Measurements from ENCODE around the gene TIMP2. TPM values are rescaled to one million over a fixed set of nuclear protein-coding genes. Genes with fewer than 3 reads are reported as not detected.

The TIMP2 gene
- total and polyA plus RNA-seq, 2 of the 8 experiments (the other 6 are each of a cell fraction or from before 2014, with no cell fraction given) = 18.2 to 43.3 TPM

GRCh38 chr17:78878871-78879527 is 46.2 kb downstream of the TIMP2 start (continued):
- no peak for TF ChIP-seq CHD7 (IDR thresholded peaks at IDR 0.05; ENCODE audit: insufficient replicate concordance, low read length)
- TF ChIP-seq TCF12 (IDR thresholded peaks at IDR 0.05; ENCODE audit: low read depth, low read length) = no peak
- no peak for TF ChIP-seq SP4 (IDR thresholded peaks at IDR 0.05; ENCODE audit: low read length)
- TF ChIP-seq RAD21 (IDR thresholded peaks at IDR 0.05 in 1 of 2, conservative IDR thresholded peaks at IDR 0.05 in 1 of 2; ENCODE audit: low read depth in 2 of 2, low read length in 2 of 2) = no peak
- no peak for TF ChIP-seq BRCA1 (IDR thresholded peaks at IDR 0.05; ENCODE audit: low read depth, low read length)

All from H1 (cell line).